Measurements from ENCODE around the gene ADARB1.

ADARB1 gene

DNA sequence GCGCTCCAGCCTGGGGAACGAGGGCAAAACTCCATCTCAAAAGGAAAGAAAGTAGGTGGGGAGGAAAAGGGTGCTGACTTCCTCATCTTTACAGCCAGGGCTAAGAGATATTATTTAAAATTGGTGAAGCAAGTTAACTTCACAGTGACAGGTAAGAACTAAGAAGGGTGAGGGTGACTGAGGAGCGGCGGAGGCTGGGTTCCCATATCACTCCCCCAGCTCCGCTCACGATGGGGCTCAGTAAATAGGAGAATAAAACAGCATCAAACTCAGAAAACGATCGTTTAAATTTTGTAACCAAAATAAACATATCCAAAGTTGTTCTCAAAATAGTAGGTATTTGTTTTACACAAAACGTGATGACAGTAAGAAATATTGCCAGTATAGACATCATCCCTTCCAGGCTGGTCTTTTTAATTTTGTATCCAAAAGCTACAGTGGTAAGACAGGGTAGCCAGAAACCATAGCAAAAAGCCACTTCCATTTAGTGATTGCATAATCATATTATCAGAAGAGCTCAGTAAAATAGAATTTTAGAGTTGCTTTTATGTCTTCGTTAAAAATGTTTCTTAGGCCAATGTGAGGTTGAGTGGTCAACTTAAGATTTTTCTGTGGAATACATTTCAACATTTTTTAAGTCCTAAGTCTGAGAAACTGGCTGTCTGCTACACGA, 26.2 kb upstream of the ADARB1 start:
- no peak overlapping the region for H3K27ac Mint-ChIP-seq
- H3K9me3 Mint-ChIP-seq = peaks cover 41% of the 10 kb centered on the region
- H3K4me3 Mint-ChIP-seq = no peak overlapping the region
- peaks cover 33% of the 10 kb centered on the region for H3K4me1 Mint-ChIP-seq
- peaks cover 40% of the 10 kb centered on the region for H3K27me3 Mint-ChIP-seq (ENCODE audit: low read depth, poor library complexity)
- no peaks in the 10 kb centered on the region for H3K36me3 Mint-ChIP-seq (ENCODE audit: low read depth)
- TF ChIP-seq, protein P1, sequence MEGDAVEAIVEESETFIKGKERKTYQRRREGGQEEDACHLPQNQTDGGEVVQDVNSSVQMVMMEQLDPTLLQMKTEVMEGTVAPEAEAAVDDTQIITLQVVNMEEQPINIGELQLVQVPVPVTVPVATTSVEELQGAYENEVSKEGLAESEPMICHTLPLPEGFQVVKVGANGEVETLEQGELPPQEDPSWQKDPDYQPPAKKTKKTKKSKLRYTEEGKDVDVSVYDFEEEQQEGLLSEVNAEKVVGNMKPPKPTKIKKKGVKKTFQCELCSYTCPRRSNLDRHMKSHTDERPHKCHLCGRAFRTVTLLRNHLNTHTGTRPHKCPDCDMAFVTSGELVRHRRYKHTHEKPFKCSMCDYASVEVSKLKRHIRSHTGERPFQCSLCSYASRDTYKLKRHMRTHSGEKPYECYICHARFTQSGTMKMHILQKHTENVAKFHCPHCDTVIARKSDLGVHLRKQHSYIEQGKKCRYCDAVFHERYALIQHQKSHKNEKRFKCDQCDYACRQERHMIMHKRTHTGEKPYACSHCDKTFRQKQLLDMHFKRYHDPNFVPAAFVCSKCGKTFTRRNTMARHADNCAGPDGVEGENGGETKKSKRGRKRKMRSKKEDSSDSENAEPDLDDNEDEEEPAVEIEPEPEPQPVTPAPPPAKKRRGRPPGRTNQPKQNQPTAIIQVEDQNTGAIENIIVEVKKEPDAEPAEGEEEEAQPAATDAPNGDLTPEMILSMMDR (IDR thresholded peaks at IDR 0.05) = no peak
- no peak for DNase-seq

DNA sequence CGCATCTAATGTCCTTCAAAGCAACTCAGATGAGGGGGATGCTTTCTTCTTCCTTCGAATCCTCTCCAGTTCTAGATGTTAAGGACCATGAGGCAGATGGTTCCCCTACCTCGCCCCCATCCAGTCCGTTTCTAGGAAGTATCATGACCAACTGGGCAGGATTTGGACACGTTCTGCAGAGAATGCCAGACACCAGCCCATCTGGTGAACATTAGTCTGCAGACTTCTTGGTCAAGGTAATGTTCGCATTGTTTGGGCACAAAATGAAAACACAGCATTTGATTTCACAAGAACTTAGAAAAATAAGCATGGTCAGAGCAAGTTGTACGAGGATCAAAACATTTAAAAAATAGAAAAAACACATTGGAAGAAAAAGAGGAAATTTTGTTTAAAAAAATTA, 25.4 kb upstream of the ADARB1 start:
- peaks cover 41% of the 10 kb centered on the region for H3K4me1 Mint-ChIP-seq
- H3K9me3 Mint-ChIP-seq = peaks cover 41% of the 10 kb centered on the region
- H3K27ac Mint-ChIP-seq = no peak overlapping the region
- no peaks in the 10 kb centered on the region for H3K36me3 Mint-ChIP-seq (ENCODE audit: low read depth)
- H3K27me3 Mint-ChIP-seq (ENCODE audit: low read depth, poor library complexity) = peaks cover 41% of the 10 kb centered on the region
- TF ChIP-seq, protein P1 (IDR thresholded peaks at IDR 0.05) = no peak
- no peak overlapping the region for H3K4me3 Mint-ChIP-seq
- no peak for DNase-seq

DNA sequence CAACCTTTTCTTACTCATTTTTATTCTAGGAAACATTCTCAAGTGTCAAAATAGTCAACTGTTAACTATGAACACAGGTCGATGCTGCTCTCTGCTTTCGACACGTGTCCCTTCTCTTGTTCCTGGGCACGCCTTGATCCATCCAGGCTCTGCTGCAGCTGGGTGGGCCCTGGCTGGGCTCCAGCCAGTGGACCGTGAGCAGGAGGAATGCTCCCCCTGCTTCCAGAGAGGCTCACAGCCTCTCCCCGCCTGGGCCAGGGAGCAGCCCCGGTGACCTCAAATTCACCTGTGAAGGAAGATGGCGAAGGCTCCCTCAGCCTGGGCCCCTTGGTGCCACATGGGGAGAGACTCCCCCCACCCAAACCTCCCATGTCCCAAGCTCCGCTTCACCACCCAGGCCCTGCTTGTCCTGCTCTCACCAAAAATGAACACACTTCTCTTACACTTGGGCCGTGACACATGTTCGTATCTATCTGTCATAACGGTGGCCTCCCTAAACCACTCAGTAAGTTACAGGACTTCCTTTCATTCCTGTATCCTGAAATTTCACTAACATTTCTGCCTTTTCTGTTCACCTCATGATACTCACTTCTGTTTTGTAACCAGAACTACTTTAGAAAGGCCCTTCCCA, 24.6 kb upstream of the ADARB1 start:
- peaks cover 33% of the 10 kb centered on the region for H3K27me3 Mint-ChIP-seq (ENCODE audit: low read depth, poor library complexity)
- H3K9me3 Mint-ChIP-seq = peaks cover 36% of the 10 kb centered on the region
- TF ChIP-seq, protein P1 (IDR thresholded peaks at IDR 0.05) = no peak
- no peak overlapping the region for H3K4me3 Mint-ChIP-seq
- H3K4me1 Mint-ChIP-seq = peaks cover 50% of the 10 kb centered on the region
- no peak for DNase-seq
- H3K36me3 Mint-ChIP-seq (ENCODE audit: low read depth) = no peaks in the 10 kb centered on the region
- H3K27ac Mint-ChIP-seq = no peak overlapping the region

DNA sequence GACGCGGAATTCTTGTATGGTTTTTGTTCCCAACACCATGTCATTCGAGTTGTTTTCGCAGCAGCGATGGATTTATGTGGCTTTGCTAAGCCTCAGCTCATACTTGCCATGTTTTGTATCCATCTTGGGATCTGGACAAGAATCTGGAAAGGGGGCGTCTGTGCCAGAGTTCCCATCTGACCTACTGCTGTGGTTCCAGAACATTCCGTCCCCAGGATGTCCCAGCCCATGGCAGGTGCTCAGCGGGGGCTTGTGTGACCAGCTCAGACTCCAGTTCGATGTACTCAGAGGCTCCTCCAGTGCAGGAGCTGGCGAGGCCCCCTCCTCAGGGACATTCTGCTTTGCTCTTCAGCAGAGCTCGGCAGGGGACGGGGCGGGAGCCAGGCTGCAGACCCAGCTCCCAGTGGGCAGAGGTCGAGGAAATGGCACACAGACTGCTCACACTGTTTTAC, 24.0 kb upstream of the ADARB1 start:
- peaks cover 53% of the 10 kb centered on the region for H3K4me1 Mint-ChIP-seq
- peaks cover 31% of the 10 kb centered on the region for H3K9me3 Mint-ChIP-seq
- H3K27ac Mint-ChIP-seq = no peak overlapping the region
- DNase-seq = no peak
- H3K27me3 Mint-ChIP-seq (ENCODE audit: low read depth, poor library complexity) = peaks cover 29% of the 10 kb centered on the region
- TF ChIP-seq, protein P1 (IDR thresholded peaks at IDR 0.05) = no peak
- H3K4me3 Mint-ChIP-seq = no peak overlapping the region
- H3K36me3 Mint-ChIP-seq (ENCODE audit: low read depth) = no peaks in the 10 kb centered on the region

DNA sequence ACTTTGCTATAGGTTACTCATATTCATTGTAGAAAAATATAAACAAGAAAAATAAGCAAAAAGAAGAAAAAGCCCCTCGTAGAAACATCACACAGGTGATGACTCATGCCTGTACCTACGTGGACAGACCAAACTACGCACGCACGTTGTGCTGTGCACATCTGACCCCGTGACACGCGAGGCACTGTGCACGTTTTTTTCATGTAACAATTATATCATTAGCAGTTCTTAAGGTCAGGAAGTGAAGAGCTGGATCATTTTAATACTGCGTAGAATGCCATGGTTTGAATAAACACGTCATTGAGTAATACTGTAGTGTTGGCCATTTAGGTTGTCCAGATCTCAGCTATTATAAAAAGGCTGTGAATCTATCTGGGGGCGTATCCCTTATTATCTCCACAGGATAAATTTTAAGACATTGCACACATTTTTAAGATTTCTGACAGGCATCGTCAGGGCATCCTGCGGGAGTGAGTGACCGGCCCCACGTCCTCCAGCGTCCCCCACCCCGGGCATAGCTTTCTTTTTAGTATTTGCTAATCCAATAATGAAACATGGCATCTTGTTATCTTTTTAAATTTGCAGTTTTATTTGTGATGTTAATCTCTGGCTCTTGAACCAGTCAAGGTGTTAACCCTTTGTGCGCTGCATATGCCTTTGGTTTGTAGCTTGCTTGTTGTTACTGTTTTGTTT, 23.4 kb upstream of the ADARB1 start:
- H3K4me3 Mint-ChIP-seq = no peak overlapping the region
- no peak overlapping the region for H3K27ac Mint-ChIP-seq
- no peaks in the 10 kb centered on the region for H3K36me3 Mint-ChIP-seq (ENCODE audit: low read depth)
- TF ChIP-seq, protein P1 (IDR thresholded peaks at IDR 0.05) = no peak
- peaks cover 25% of the 10 kb centered on the region for H3K27me3 Mint-ChIP-seq (ENCODE audit: low read depth, poor library complexity)
- peaks cover 57% of the 10 kb centered on the region for H3K4me1 Mint-ChIP-seq
- H3K9me3 Mint-ChIP-seq = peaks cover 25% of the 10 kb centered on the region
- no peak for DNase-seq
